OCI-LY7 (cell line): ENCODE measurements around the gene XPNPEP2. TPM values are rescaled to one million over a fixed set of nuclear protein-coding genes. Genes with fewer than 3 reads are reported as not detected.
A peak's percentile ranks its signal among the peaks of the same experiment; 100 is the strongest.

Source experiments
- BruUV-seq: library from RNA; stranded (reverse); fragments of 400-500 nt; replicated peaks from 2 replicates; lab custom pipeline; 2021; lab: Mats Ljungman, UMichigan
- CTCF ChIA-PET: fragments of 300-600 bp; sonication (Branson Sonifier 250); formaldehyde crosslinking; loops from one replicate; lab custom pipeline; 2022; ENCODE audit warnings: antibody characterized with exemption; ENCODE audit not compliant: unreplicated experiment; lab: Charles Lee
- POLR2A ChIA-PET: fragments of 300-600 bp; sonication (Branson Sonifier 250); formaldehyde crosslinking; loops from one replicate; lab custom pipeline; 2022; ENCODE audit warnings: antibody characterized with exemption; lab: Charles Lee
- DNase-seq: peaks from one replicate; pipeline ENCODE4 v3.0.0-alpha.2; 2015; ENCODE audit warnings: low spot score
- H2AFZ ChIP-seq: fragments of 200-600 bp; sonication (generic), shearing (Covaris generic); 2 replicates; pipeline ENCODE4 v1.6.1; 2014; ENCODE audit warnings: mild to moderate bottlenecking, antibody characterized with exemption, low read length, moderate library complexity
- H3K27ac ChIP-seq: fragments of 200-600 bp; sonication (generic); 2 replicates; pipeline ENCODE4 v1.5.1; 2014; ENCODE audit warnings: mixed run types, low read depth, mild to moderate bottlenecking, moderate library complexity, low read length, inconsistent platforms; ENCODE audit not compliant: poor library complexity, severe bottlenecking
- H3K36me3 ChIP-seq: fragments of 200-600 bp; sonication (generic); 2 replicates; pipeline ENCODE4 v1.6.1; 2014; ENCODE audit warnings: mild to moderate bottlenecking, antibody characterized with exemption, low read length, moderate library complexity, mixed read lengths; ENCODE audit not compliant: insufficient read depth
- H3K4me1 ChIP-seq: fragments of 200-600 bp; sonication (generic); 2 replicates; pipeline ENCODE4 v1.5.1; 2014; ENCODE audit warnings: mild to moderate bottlenecking, low read length; ENCODE audit not compliant: insufficient read depth, poor library complexity, severe bottlenecking
- H3K4me2 ChIP-seq: fragments of 200-600 bp; sonication (generic); 2 replicates; pipeline ENCODE4 v1.6.1; 2014; ENCODE audit warnings: mild to moderate bottlenecking, low read length
- H3K4me3 ChIP-seq: fragments of 200-600 bp; sonication (generic); 2 replicates; pipeline ENCODE4 v1.5.1; 2014; ENCODE audit warnings: mild to moderate bottlenecking, low read depth, low read length; ENCODE audit not compliant: poor library complexity, severe bottlenecking
- H3K79me2 ChIP-seq: fragments of 200-600 bp; sonication (generic); 2 replicates; pipeline ENCODE4 v1.6.1; 2016; ENCODE audit warnings: low read depth, mild to moderate bottlenecking, low read length, moderate library complexity, mixed read lengths; ENCODE audit not compliant: insufficient read depth
- H3K9me2 ChIP-seq: fragments of 200-600 bp; sonication (generic); 2 replicates; pipeline ENCODE4 v1.6.1; 2016; ENCODE audit warnings: mild to moderate bottlenecking, low read length, mixed read lengths; ENCODE audit not compliant: insufficient read depth
- H3K9me3 ChIP-seq: fragments of 200-600 bp; sonication (generic); 2 replicates; pipeline ENCODE4 v1.6.1; 2014; ENCODE audit warnings: mild to moderate bottlenecking, mixed run types, low read length, mixed read lengths
- H4K20me1 ChIP-seq: fragments of 200-600 bp; sonication (generic); 2 replicates; pipeline ENCODE4 v1.6.1; 2014; ENCODE audit warnings: mild to moderate bottlenecking, antibody characterized with exemption, low read length, moderate library complexity, mixed read lengths; ENCODE audit not compliant: insufficient read depth
- CTCF ChIP-seq: fragments of 200-600 bp; sonication (generic); conservative IDR thresholded peaks from 2 replicates; pipeline ENCODE4 v1.5.1; 2014; ENCODE audit warnings: mild to moderate bottlenecking, antibody characterized with exemption, low read length, moderate library complexity, mixed read lengths
- EZH2phosphoT487 ChIP-seq: fragments of 200-600 bp; sonication (generic); IDR thresholded peaks from 2 replicates; pipeline ENCODE4 v1.6.1; 2018; ENCODE audit warnings: low read depth, borderline replicate concordance, mild to moderate bottlenecking, mixed run types, antibody characterized with exemption, low read length, moderate library complexity, mixed read lengths
- intact Hi-C: fragments of 100-400 bp; cut with micrococcal nuclease; formaldehyde crosslinking; loops from one replicate; pipeline ENCODE4 v1.10.0; 2022; ENCODE audit not compliant: unreplicated experiment
- total RNA-seq, 2 experiments: library from RNA; depleted of rRNA in 1 of 2; stranded (reverse); fragments of >200 nt in 1 of 2; shearing (Covaris generic) in 1 of 2; gene quantifications; 2 replicates each; pipeline ENCODE4 v1.2.3, GENCODE V29; 2014 to 2022

XPNPEP2 gene
- total RNA-seq, 2 experiments from 2014 or later: not detected

- BruUV-seq: no TSS peak
- DNase-seq: no peak
- no peaks in the 10 kb centered on the region for H3K79me2 ChIP-seq
- H3K9me3 ChIP-seq: no peaks in the 10 kb centered on the region
- no peak overlapping the region for H3K4me3 ChIP-seq
- ChIA-PET POLR2A (no interaction called here), CTCF (no interaction called here)
- TF ChIP-seq CTCF (no peak), EZH2phosphoT487 (no peak)
- H4K20me1 ChIP-seq: no peaks in the 10 kb centered on the region
- peaks cover 25% of the 10 kb centered on the region for H3K4me1 ChIP-seq
- no peaks in the 10 kb centered on the region for H3K36me3 ChIP-seq
- intact Hi-C loops: no loop called here
- H3K27ac ChIP-seq: no peak overlapping the region
- no peak overlapping the region for H3K4me2 ChIP-seq
- H2AFZ ChIP-seq: no peak overlapping the region
- no peaks in the 10 kb centered on the region for H3K9me2 ChIP-seq
Measured at GRCh38 chrX:129736491-129736890, 2.3 kb upstream of the XPNPEP2 start.

- Histone ChIP-seq H3K4me3 (no peak overlapping the region), H2AFZ (peak overlapping the region; percentile 28; the same call in 1 of the 2 replicates), H3K79me2 (no peaks in the 10 kb centered on the region), H3K4me1 (peaks cover 20% of the 10 kb centered on the region), H4K20me1 (no peaks in the 10 kb centered on the region), H3K9me3 (no peaks in the 10 kb centered on the region), H3K36me3 (no peaks in the 10 kb centered on the region), H3K27ac (no peak overlapping the region), H3K9me2 (no peaks in the 10 kb centered on the region), H3K4me2 (peak overlapping the region; percentile 36; the same call in 1 of the 2 replicates)
- DNase-seq: peak; percentile 44
- POLR2A ChIA-PET: interaction anchor here (0.6 to 1.3 kb wide), 7 partner anchors 8 to 450 kb away, joined by 3 to 6 read pairs (median 3); no protein-coding TSS in a partner anchor
- intact Hi-C loops: no loop called here
- BruUV-seq: no TSS peak
- CTCF ChIA-PET: interaction anchor here (1.1 kb wide), 1 partner anchor 41 kb away, joined by 3 read pairs; no protein-coding TSS in a partner anchor
- TF ChIP-seq CTCF (peak; percentile 34; the same call in 1 of the 2 replicates), EZH2phosphoT487 (no peak)
Measured at GRCh38 chrX:129737916-129738315, 863 bp upstream of the XPNPEP2 start.

- ChIA-PET POLR2A (no interaction called here), CTCF (no interaction called here)
- Histone ChIP-seq H3K4me1 (peaks cover 13% of the 10 kb centered on the region), H3K9me3 (no peaks in the 10 kb centered on the region), H3K36me3 (no peaks in the 10 kb centered on the region), H4K20me1 (no peaks in the 10 kb centered on the region), H3K9me2 (no peaks in the 10 kb centered on the region), H3K79me2 (no peaks in the 10 kb centered on the region), H2AFZ (no peak overlapping the region), H3K4me3 (no peak overlapping the region), H3K27ac (no peak overlapping the region), H3K4me2 (no peak overlapping the region)
- TF ChIP-seq CTCF: no peak
- TF ChIP-seq EZH2phosphoT487: no peak
- no TSS peak for BruUV-seq
- no peak for DNase-seq
- intact Hi-C loops: no loop called here
Measured at GRCh38 chrX:129739578-129739977, 799 bp downstream of the XPNPEP2 start.
